ENCODE measurements around the gene MYPN.

MYPN gene

GRCh38 chr10:68202960-68203353, 93.7 kb downstream of the MYPN start:
- Mint-ChIP-seq H3K4me1 (peaks cover 7% of the 10 kb centered on the region), H3K4me3 (peak overlapping the region in 1 of 2 donors; percentile 9), H3K9me3 (no peaks in the 10 kb centered on the region), H3K27ac (no peak overlapping the region), H3K27me3 (peaks cover 40% of the 10 kb centered on the region)
- ATAC-seq (no peak), DNase-seq (no peak)

- ATAC-seq (peak; percentile 67), DNase-seq (peak; percentile 21 to 42)
- peak overlapping the region in 1 of 2 donors; percentile 15 for H3K27ac Mint-ChIP-seq
- peaks cover 7% of the 10 kb centered on the region for H3K27me3 Mint-ChIP-seq
- H3K4me1 Mint-ChIP-seq = peaks cover 6% of the 10 kb centered on the region
- H3K9me3 Mint-ChIP-seq = no peaks in the 10 kb centered on the region
- no peak overlapping the region for H3K4me3 Mint-ChIP-seq
Observed at GRCh38 chr10:68208424-68209042, 99.2 kb downstream of the MYPN start.

GRCh38 chr10:68211669-68212068, 102.4 kb downstream of the MYPN start:
- Mint-ChIP-seq H3K4me3 (no peak overlapping the region), H3K9me3 (no peaks in the 10 kb centered on the region), H3K27ac (no peak overlapping the region), H3K4me1 (peaks cover 6% of the 10 kb centered on the region), H3K27me3 (peaks cover 7% of the 10 kb centered on the region)
- no peak for ATAC-seq
- DNase-seq = no peak

- ATAC-seq (peak; percentile 31), DNase-seq (no peak)
- H3K9me3 Mint-ChIP-seq = no peaks in the 10 kb centered on the region
- no peak overlapping the region for H3K4me3 Mint-ChIP-seq
- H3K27me3 Mint-ChIP-seq = peaks cover 7% of the 10 kb centered on the region
- no peak overlapping the region for H3K27ac Mint-ChIP-seq
- peaks cover 6% of the 10 kb centered on the region for H3K4me1 Mint-ChIP-seq
Observed at GRCh38 chr10:68212721-68213352, 103.5 kb downstream of the MYPN start.

- DNase-seq (no peak), ATAC-seq (no peak)
- H3K27me3 Mint-ChIP-seq = no peaks in the 10 kb centered on the region
- no peak overlapping the region for H3K4me3 Mint-ChIP-seq
- H3K27ac Mint-ChIP-seq = no peak overlapping the region
- H3K4me1 Mint-ChIP-seq = no peaks in the 10 kb centered on the region
- H3K9me3 Mint-ChIP-seq = no peaks in the 10 kb centered on the region
Observed at GRCh38 chr10:68218786-68219185, 109.5 kb downstream of the MYPN start.

- H3K9me3 Mint-ChIP-seq = no peaks in the 10 kb centered on the region
- no peaks in the 10 kb centered on the region for H3K27me3 Mint-ChIP-seq
- DNase-seq (no peak), ATAC-seq (no peak)
- no peak overlapping the region for H3K4me3 Mint-ChIP-seq
- H3K4me1 Mint-ChIP-seq = no peaks in the 10 kb centered on the region
- H3K27ac Mint-ChIP-seq = no peak overlapping the region
Observed at GRCh38 chr10:68221196-68221595, 111.9 kb downstream of the MYPN start.

- DNase-seq (no peak), ATAC-seq (no peak)
- Mint-ChIP-seq H3K27me3 (no peaks in the 10 kb centered on the region), H3K4me1 (no peaks in the 10 kb centered on the region), H3K9me3 (no peaks in the 10 kb centered on the region), H3K4me3 (no peak overlapping the region), H3K27ac (no peak overlapping the region)
Observed at GRCh38 chr10:68222391-68222790, 113.1 kb downstream of the MYPN start.

DNA sequence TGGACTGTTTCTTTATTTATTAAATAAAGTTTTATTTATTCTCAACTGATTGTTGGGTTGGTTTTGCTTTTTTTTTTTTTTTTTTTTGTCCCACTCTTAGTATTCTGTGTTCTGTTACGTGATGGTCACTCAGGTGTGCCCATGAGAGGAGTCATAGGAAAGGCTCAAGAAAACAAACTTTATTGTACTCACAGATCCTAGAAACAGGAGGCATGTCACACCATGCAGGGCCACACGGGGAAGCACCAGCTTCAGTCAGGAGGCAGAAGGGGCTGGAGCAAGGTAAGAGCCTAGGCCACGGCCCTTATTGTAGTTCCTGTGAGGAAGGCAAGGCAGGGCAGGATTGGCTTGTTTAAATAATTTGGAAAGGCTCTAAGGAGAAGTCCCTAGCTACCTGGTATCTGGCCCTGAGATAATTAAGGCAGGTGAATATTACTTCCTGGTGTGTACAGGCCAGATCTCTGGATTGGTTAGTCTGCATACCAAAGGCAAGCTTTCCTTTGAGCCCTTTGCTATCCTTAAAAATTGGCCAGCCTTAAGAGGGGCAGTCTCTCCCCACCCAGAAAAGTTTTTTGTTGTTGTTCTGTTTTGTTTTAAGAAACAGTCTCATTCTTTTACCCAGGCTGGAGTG, 114.4 kb downstream of the MYPN start:
- ATAC-seq = peak; percentile 56
- H3K27me3 Mint-ChIP-seq = peaks cover 11% of the 10 kb centered on the region
- no peak overlapping the region for H3K27ac Mint-ChIP-seq
- H3K4me3 Mint-ChIP-seq = no peak overlapping the region
- no peaks in the 10 kb centered on the region for H3K4me1 Mint-ChIP-seq
- H3K9me3 Mint-ChIP-seq = no peaks in the 10 kb centered on the region
- DNase-seq = no peak

DNA sequence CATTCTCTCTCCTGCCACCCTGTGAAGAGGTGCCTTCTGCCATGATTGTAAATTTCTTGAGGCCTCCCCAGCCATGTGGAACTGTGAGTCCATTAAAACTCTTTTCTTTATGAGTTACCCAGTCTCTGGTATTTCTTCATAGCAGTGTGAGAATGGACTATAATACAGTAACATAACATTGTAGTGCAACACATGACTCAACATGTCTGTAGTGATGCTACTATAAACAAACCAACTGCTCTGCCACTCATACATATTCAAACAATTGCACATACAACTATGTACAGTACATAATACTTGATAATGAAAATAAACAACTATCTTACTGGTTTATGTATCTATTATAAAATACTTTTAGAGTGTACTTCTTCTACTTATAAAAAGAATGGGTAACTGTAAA, 115.5 kb downstream of the MYPN start:
- ATAC-seq = no peak
- Mint-ChIP-seq H3K4me1 (no peaks in the 10 kb centered on the region), H3K27ac (no peak overlapping the region), H3K9me3 (no peaks in the 10 kb centered on the region), H3K4me3 (no peak overlapping the region), H3K27me3 (peaks cover 21% of the 10 kb centered on the region)
- no peak for DNase-seq

- no peaks in the 10 kb centered on the region for H3K9me3 Mint-ChIP-seq
- H3K4me3 Mint-ChIP-seq = no peak overlapping the region
- peaks cover 56% of the 10 kb centered on the region for H3K27me3 Mint-ChIP-seq
- ATAC-seq (no peak), DNase-seq (no peak)
- H3K27ac Mint-ChIP-seq = no peak overlapping the region
- H3K4me1 Mint-ChIP-seq = peaks cover 12% of the 10 kb centered on the region
Observed at GRCh38 chr10:68230268-68230667, 121.0 kb downstream of the MYPN start.

DNA sequence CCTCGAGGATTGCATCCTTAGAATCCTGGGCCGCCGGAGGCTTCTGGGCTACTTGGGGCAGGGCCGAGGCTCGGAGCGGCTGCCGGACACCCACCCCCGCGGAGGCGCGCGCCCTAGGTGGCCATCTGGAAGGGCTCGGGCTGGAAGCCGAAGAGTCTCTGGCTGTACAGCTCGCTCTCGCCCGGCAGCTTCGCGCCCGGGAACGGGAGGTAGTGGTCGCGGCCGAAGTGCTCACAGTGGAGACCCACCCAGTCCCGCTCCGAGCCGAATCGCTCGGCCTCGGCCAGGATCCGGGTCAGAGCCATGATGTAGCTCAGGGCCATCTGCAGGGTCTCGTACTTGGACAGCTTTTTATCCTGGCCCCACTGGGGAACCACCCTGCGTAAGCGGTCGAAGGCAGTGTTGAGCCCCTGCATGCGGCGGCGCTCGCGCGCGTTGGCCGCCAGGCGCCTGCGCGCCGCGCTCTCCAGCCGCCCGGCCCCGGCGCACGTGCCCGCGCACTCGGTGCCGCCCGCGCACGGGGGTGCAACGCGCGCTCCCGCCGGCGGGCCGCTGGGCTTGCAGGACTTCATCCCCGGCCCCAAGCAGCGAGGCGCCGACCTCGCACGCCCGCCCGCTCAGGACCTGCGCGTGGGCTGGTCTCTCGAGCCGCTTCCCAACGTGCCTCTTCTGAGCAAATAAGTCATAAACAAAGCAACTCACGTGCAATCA, 122.0 kb downstream of the MYPN start:
- ATAC-seq (peak; percentile 93), DNase-seq (peak; percentile 51 to 52)
- Mint-ChIP-seq H3K4me3 (peak overlapping the region; percentile 82), H3K9me3 (no peaks in the 10 kb centered on the region), H3K27me3 (peaks cover 56% of the 10 kb centered on the region), H3K4me1 (peaks cover 12% of the 10 kb centered on the region), H3K27ac (no peak overlapping the region)

- Mint-ChIP-seq H3K4me3 (peak within 1 kb of the TSS; percentile 82), H3K9me3 (no peaks in the 10 kb centered on the region), H3K27ac (no peak within 1 kb of the TSS), H3K4me1 (peaks cover 12% of the 10 kb centered on the region), H3K27me3 (peaks cover 56% of the 10 kb centered on the region)
- ATAC-seq = no peak
- no peak for DNase-seq
Observed at GRCh38 chr10:68231817-68232251, 122.5 kb downstream of the MYPN start, which contains the start of gene ATOH7. TSS of gene ATOH7 (minus strand) at chr10:68232113. CDS start at chr10:68231677, 436 bp downstream.

DNA sequence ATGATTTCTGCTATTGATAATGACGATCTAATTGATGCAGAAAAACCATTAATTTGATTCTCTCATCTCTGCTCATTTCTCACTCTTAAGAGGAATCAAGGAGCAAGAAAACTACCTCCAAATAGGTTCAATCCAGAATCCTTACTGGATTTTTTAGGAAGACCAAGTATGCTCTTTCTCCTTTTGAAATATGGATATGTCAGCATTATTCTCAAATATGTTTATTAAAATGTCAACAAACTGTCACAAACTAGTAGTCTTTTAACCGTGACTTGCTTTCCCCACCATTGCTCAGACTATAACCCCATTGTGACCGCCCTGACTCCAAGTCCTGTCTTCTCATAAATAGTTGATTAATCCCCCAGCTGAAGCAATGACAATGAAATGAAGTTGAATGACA, 123.8 kb downstream of the MYPN start:
- DNase-seq = no peak
- peaks cover 51% of the 10 kb centered on the region for H3K27me3 Mint-ChIP-seq
- no peak overlapping the region for H3K4me3 Mint-ChIP-seq
- H3K27ac Mint-ChIP-seq = no peak overlapping the region
- no peaks in the 10 kb centered on the region for H3K9me3 Mint-ChIP-seq
- H3K4me1 Mint-ChIP-seq = peaks cover 12% of the 10 kb centered on the region
- ATAC-seq = no peak

DNA sequence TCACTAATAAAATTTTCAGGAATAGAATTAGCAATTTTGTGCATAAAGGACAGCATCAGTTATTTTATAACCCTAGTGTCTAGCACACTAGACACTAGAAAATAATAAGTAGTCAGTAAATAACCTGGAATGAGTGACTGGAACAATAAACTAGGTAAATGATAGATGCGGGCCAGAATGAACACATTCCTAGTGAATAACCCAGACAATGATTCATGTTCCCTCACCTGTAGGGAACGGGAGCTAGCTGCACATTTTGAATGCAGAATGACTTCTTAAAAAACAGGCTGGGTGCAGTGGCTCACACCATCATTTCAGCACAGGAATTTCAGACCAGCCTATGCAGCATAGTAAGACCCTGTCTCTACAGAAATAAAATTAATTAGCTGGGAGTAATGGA, 125.8 kb downstream of the MYPN start:
- ATAC-seq = no peak

GRCh38 chr10:68235581-68235980, 126.3 kb downstream of the MYPN start:
- DNase-seq = no peak
- no peak for ATAC-seq
- Mint-ChIP-seq H3K27ac (no peak overlapping the region), H3K9me3 (no peaks in the 10 kb centered on the region), H3K27me3 (peaks cover 33% of the 10 kb centered on the region), H3K4me1 (peaks cover 12% of the 10 kb centered on the region), H3K4me3 (no peak overlapping the region)

More for the DNA sequence above, 125.8 kb downstream of the MYPN start:
- peaks cover 12% of the 10 kb centered on the region for H3K4me1 Mint-ChIP-seq
- no peak overlapping the region for H3K4me3 Mint-ChIP-seq
- H3K27me3 Mint-ChIP-seq = peaks cover 35% of the 10 kb centered on the region
- H3K27ac Mint-ChIP-seq = no peak overlapping the region
- DNase-seq = no peak
- no peaks in the 10 kb centered on the region for H3K9me3 Mint-ChIP-seq

DNA sequence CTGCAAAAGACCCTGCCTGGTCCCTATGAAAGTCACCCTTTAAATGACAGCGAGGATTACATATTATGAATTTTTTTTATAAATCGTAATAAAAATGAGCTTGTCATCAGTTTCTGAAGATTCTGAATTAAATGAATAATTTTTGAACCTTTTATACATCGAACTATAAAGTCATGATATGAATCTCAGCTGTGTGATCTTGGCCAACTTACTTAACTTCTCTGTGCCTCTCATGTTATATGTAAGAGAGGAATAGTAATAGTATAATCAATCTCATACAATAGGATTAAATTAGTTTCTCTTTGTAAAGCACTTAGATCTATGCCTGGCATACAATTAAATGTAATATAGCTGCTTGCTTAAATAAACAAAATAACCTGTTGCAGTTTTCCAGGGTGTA, 127.9 kb downstream of the MYPN start:
- no peaks in the 10 kb centered on the region for H3K4me1 Mint-ChIP-seq
- DNase-seq = no peak
- peaks cover 17% of the 10 kb centered on the region for H3K27me3 Mint-ChIP-seq
- ATAC-seq = no peak
- H3K9me3 Mint-ChIP-seq = no peaks in the 10 kb centered on the region
- H3K27ac Mint-ChIP-seq = no peak overlapping the region
- no peak overlapping the region for H3K4me3 Mint-ChIP-seq

Data from stimulated activated naive CD8-positive, alpha-beta T cell treated with anti-CD3 and anti-CD28 coated beads, Interleukin-15, amount 100 ng/mL, for 72 hours (primary cell).